ENCODE results near the gene OPCML. TPM values are rescaled to one million over a fixed set of nuclear protein-coding genes. Genes with fewer than 3 reads are reported as not detected.

OPCML gene
- total and polyA plus RNA-seq, 2 experiments from 2014 or later = 1.2 to 4.4 TPM

DNA sequence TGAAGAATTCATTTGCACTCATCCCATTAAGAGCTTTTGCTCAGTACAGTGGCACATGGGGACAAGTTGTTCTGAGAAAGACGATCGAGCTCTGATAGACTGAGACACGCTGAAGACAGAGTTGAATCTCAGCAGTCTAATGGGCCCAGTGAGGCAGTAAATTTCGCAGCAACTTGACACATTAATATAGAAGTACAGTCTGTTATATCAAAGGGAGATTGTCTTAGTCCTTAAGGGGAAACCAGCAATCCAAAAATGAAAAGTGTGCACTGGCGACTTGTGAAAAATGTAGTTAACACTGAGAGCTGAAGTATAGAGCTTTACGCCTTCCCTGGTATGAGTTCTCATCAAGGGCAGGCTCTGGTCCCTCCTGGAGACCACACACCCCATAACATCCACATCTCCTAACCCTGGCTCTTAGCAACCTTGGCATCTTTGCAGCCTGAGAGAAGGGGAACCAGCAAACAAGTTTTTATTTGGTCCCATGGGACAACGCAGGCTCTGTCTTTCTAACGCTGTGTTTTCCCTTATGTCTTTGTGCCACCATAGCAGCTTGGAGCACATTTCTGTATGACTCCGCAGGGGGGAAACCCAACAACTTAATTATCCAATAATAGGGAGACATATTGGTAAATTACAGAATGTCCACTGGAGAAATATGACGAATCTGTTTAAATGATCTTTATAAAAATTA, 952.5 kb downstream of the OPCML start:
- H3K27ac ChIP-seq (ENCODE audit: low read depth) = no peak overlapping the region
- Mint-ChIP-seq H3K27me3 (ENCODE audit: insufficient read depth, low read depth, poor library complexity) (no peaks in the 10 kb centered on the region), H3K27ac (no peak overlapping the region), H3K4me1 (peaks cover 7% of the 10 kb centered on the region; the same call in 2 of the 3 replicates), H3K9me3 (no peaks in the 10 kb centered on the region), H3K4me3 (no peak overlapping the region), H3K36me3 (ENCODE audit: low read depth) (no peaks in the 10 kb centered on the region)
- no peak for DNase-seq (ENCODE audit: low spot score)
- H3K36me3 ChIP-seq (ENCODE audit: insufficient read depth) = no peaks in the 10 kb centered on the region
- no peak for ATAC-seq
- H3K4me2 ChIP-seq = no peak overlapping the region
- no peaks in the 10 kb centered on the region for H3K4me1 ChIP-seq (ENCODE audit: insufficient read depth)
- H3K4me3 ChIP-seq = no peak overlapping the region
- TF ChIP-seq POLR2AphosphoS5 (IDR thresholded peaks at IDR 0.05; ENCODE audit: low read depth) (no peak), CREB1 (CRISPR knock-in tag; IDR thresholded peaks at IDR 0.05; ENCODE audit: low read depth) (no peak), NANOG (IDR thresholded peaks at IDR 0.05; ENCODE audit: borderline replicate concordance) (no peak), ZNF114 (CRISPR knock-in tag; IDR thresholded peaks at IDR 0.05) (no peak), CTCF (conservative IDR thresholded peaks at IDR 0.05; ENCODE audit: low read depth in 2 of 2) (no peak), EZH2 (IDR thresholded peaks at IDR 0.05; ENCODE audit: low read depth, unreplicated experiment) (no peak), ZNF331 (CRISPR knock-in tag; IDR thresholded peaks at IDR 0.05; ENCODE audit: low read depth) (no peak), JUNB (IDR thresholded peaks at IDR 0.05; ENCODE audit: unreplicated experiment) (no peak), STAT1 (IDR thresholded peaks at IDR 0.05; ENCODE audit: unreplicated experiment) (no peak), EZH2phosphoT487 (IDR thresholded peaks at IDR 0.05; ENCODE audit: unreplicated experiment) (no peak)
- TF ChIP-seq, protein P1, sequence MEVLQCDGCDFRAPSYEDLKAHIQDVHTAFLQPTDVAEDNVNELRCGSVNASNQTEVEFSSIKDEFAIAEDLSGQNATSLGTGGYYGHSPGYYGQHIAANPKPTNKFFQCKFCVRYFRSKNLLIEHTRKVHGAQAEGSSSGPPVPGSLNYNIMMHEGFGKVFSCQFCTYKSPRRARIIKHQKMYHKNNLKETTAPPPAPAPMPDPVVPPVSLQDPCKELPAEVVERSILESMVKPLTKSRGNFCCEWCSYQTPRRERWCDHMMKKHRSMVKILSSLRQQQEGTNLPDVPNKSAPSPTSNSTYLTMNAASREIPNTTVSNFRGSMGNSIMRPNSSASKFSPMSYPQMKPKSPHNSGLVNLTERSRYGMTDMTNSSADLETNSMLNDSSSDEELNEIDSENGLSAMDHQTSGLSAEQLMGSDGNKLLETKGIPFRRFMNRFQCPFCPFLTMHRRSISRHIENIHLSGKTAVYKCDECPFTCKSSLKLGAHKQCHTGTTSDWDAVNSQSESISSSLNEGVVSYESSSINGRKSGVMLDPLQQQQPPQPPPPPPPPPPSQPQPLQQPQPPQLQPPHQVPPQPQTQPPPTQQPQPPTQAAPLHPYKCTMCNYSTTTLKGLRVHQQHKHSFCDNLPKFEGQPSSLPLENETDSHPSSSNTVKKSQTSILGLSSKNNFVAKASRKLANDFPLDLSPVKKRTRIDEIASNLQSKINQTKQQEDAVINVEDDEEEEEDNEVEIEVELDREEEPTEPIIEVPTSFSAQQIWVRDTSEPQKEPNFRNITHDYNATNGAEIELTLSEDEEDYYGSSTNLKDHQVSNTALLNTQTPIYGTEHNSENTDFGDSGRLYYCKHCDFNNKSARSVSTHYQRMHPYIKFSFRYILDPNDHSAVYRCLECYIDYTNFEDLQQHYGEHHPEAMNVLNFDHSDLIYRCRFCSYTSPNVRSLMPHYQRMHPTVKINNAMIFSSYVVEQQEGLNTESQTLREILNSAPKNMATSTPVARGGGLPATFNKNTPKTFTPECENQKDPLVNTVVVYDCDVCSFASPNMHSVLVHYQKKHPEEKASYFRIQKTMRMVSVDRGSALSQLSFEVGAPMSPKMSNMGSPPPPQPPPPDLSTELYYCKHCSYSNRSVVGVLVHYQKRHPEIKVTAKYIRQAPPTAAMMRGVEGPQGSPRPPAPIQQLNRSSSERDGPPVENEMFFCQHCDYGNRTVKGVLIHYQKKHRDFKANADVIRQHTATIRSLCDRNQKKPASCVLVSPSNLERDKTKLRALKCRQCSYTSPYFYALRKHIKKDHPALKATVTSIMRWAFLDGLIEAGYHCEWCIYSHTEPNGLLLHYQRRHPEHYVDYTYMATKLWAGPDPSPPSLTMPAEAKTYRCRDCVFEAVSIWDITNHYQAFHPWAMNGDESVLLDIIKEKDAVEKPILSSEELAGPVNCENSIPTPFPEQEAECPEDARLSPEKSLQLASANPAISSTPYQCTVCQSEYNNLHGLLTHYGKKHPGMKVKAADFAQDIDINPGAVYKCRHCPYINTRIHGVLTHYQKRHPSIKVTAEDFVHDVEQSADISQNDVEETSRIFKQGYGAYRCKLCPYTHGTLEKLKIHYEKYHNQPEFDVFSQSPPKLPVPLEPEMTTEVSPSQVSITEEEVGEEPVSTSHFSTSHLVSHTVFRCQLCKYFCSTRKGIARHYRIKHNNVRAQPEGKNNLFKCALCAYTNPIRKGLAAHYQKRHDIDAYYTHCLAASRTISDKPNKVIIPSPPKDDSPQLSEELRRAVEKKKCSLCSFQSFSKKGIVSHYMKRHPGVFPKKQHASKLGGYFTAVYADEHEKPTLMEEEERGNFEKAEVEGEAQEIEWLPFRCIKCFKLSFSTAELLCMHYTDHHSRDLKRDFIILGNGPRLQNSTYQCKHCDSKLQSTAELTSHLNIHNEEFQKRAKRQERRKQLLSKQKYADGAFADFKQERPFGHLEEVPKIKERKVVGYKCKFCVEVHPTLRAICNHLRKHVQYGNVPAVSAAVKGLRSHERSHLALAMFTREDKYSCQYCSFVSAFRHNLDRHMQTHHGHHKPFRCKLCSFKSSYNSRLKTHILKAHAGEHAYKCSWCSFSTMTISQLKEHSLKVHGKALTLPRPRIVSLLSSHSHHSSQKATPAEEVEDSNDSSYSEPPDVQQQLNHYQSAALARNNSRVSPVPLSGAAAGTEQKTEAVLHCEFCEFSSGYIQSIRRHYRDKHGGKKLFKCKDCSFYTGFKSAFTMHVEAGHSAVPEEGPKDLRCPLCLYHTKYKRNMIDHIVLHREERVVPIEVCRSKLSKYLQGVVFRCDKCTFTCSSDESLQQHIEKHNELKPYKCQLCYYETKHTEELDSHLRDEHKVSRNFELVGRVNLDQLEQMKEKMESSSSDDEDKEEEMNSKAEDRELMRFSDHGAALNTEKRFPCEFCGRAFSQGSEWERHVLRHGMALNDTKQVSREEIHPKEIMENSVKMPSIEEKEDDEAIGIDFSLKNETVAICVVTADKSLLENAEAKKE (CRISPR knock-in tag; IDR thresholded peaks at IDR 0.05) = no peak
- TF ChIP-seq, protein P2, sequence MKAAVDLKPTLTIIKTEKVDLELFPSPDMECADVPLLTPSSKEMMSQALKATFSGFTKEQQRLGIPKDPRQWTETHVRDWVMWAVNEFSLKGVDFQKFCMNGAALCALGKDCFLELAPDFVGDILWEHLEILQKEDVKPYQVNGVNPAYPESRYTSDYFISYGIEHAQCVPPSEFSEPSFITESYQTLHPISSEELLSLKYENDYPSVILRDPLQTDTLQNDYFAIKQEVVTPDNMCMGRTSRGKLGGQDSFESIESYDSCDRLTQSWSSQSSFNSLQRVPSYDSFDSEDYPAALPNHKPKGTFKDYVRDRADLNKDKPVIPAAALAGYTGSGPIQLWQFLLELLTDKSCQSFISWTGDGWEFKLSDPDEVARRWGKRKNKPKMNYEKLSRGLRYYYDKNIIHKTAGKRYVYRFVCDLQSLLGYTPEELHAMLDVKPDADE (IDR thresholded peaks at IDR 0.05) = no peak
- TF ChIP-seq, protein P3, sequence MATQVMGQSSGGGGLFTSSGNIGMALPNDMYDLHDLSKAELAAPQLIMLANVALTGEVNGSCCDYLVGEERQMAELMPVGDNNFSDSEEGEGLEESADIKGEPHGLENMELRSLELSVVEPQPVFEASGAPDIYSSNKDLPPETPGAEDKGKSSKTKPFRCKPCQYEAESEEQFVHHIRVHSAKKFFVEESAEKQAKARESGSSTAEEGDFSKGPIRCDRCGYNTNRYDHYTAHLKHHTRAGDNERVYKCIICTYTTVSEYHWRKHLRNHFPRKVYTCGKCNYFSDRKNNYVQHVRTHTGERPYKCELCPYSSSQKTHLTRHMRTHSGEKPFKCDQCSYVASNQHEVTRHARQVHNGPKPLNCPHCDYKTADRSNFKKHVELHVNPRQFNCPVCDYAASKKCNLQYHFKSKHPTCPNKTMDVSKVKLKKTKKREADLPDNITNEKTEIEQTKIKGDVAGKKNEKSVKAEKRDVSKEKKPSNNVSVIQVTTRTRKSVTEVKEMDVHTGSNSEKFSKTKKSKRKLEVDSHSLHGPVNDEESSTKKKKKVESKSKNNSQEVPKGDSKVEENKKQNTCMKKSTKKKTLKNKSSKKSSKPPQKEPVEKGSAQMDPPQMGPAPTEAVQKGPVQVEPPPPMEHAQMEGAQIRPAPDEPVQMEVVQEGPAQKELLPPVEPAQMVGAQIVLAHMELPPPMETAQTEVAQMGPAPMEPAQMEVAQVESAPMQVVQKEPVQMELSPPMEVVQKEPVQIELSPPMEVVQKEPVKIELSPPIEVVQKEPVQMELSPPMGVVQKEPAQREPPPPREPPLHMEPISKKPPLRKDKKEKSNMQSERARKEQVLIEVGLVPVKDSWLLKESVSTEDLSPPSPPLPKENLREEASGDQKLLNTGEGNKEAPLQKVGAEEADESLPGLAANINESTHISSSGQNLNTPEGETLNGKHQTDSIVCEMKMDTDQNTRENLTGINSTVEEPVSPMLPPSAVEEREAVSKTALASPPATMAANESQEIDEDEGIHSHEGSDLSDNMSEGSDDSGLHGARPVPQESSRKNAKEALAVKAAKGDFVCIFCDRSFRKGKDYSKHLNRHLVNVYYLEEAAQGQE (IDR thresholded peaks at IDR 0.05; ENCODE audit: unreplicated experiment) = no peak
- no peaks in the 10 kb centered on the region for H3K9me2 ChIP-seq (ENCODE audit: insufficient read depth)
- H2AFZ ChIP-seq = no peak overlapping the region; the same call in 1 of the 2 replicates
- no peaks in the 10 kb centered on the region for H4K20me1 ChIP-seq (replicated peaks; ENCODE audit: insufficient read depth)
- H3K79me2 ChIP-seq (replicated peaks; ENCODE audit: insufficient read depth) = no peaks in the 10 kb centered on the region
- H3F3A ChIP-seq (replicated peaks; ENCODE audit: low read depth) = no peaks in the 10 kb centered on the region
- H3K27me3 ChIP-seq (ENCODE audit: insufficient read depth) = no peaks in the 10 kb centered on the region

Measured in GM23338 (cell line).